AG04450 (cell line): ENCODE data around the gene C3orf20. TPM values are rescaled to one million over a fixed set of nuclear protein-coding genes. Genes with fewer than 3 reads are reported as not detected.

ENCODE experiments used
- CTCF ChIA-PET: fragments of 300-600, 350-600 bp; formaldehyde crosslinking; extraction: SDS; loops from one replicate; lab custom pipeline; 2022; ENCODE audit warnings: antibody characterized with exemption, inconsistent platforms; lab: Charles Lee
- POLR2A ChIA-PET: fragments of 350-600 bp; formaldehyde crosslinking; extraction: SDS; loops from one replicate; lab custom pipeline; 2021; ENCODE audit warnings: antibody characterized with exemption, inconsistent platforms; lab: Yijun Ruan, JAX
- DNase-seq: peaks from one replicate; pipeline ENCODE4 v3.0.0-alpha.2; 2011; ENCODE audit warnings: low read depth, low spot score
- H3K27ac ChIP-seq: one replicate; pipeline ENCODE4 v1.5.1; 2012; ENCODE audit warnings: low read depth, low read length, control low read depth
- H3K27me3 ChIP-seq: one replicate; pipeline ENCODE4 v1.6.0; 2012; ENCODE audit warnings: low read length; ENCODE audit not compliant: control insufficient read depth, insufficient read depth
- H3K4me3 ChIP-seq: 2 replicates; pipeline ENCODE4 v1.5.1; 2011; ENCODE audit warnings: mild to moderate bottlenecking, low read depth, low read length, control low read depth
- H3K9me3 ChIP-seq: 2 replicates; pipeline ENCODE4 v1.5.1; 2012; ENCODE audit warnings: low read length; ENCODE audit not compliant: control insufficient read depth, insufficient read depth
- CTCF ChIP-seq: IDR thresholded peaks from 2 replicates; pipeline ENCODE4 v1.5.1; 2011; ENCODE audit warnings: low read depth, low read length, control low read depth, inconsistent platforms
- polyA plus RNA-seq: library from polyadenylated mRNA; depleted of rRNA; stranded (reverse); fragments of >200 nt; gene quantifications from 2 replicates; pipeline ENCODE4 v1.2.3, GENCODE V29; 2011

The C3orf20 gene
- polyA plus RNA-seq, 1 experiment: not detected

GRCh38 chr3:14793858-14794234 is 118.9 kb downstream of the C3orf20 start:
- ChIA-PET CTCF (no interaction called here), POLR2A (no interaction called here)
- TF ChIP-seq CTCF: no peak
- no peak for DNase-seq
- Histone ChIP-seq H3K4me3 (no peak overlapping the region), H3K27ac (no peak overlapping the region), H3K9me3 (no peaks in the 10 kb centered on the region; the same call in 1 of the 2 replicates), H3K27me3 (peaks cover 15% of the 10 kb centered on the region)

GRCh38 chr3:14794435-14794834 is 119.5 kb downstream of the C3orf20 start:
- Histone ChIP-seq H3K27ac (no peak overlapping the region), H3K4me3 (no peak overlapping the region), H3K9me3 (no peaks in the 10 kb centered on the region; the same call in 1 of the 2 replicates), H3K27me3 (peaks cover 15% of the 10 kb centered on the region)
- CTCF ChIA-PET: interaction anchor here (2.0 kb wide), 1 partner anchor 13 kb away, joined by 10 read pairs; no protein-coding TSS in a partner anchor
- POLR2A ChIA-PET: no interaction called here
- no peak for DNase-seq
- no peak for TF ChIP-seq CTCF

- Histone ChIP-seq H3K4me3 (no peak overlapping the region), H3K27ac (no peak overlapping the region), H3K27me3 (peaks cover 18% of the 10 kb centered on the region), H3K9me3 (no peaks in the 10 kb centered on the region; the same call in 1 of the 2 replicates)
- no peak for DNase-seq
- TF ChIP-seq CTCF: no peak
- CTCF ChIA-PET: interaction anchor here (2.0 kb wide), 1 partner anchor 14 kb away, joined by 10 read pairs; no protein-coding TSS in a partner anchor
- POLR2A ChIA-PET: no interaction called here
Measured at GRCh38 chr3:14795996-14796395, 121.1 kb downstream of the C3orf20 start.

GRCh38 chr3:14796403-14797077 is 121.6 kb downstream of the C3orf20 start:
- Histone ChIP-seq H3K27me3 (peaks cover 18% of the 10 kb centered on the region), H3K27ac (no peak overlapping the region), H3K9me3 (no peaks in the 10 kb centered on the region; the same call in 1 of the 2 replicates), H3K4me3 (no peak overlapping the region)
- TF ChIP-seq CTCF: no peak
- CTCF ChIA-PET: interaction anchor here (2.0 kb wide), 1 partner anchor 15 kb away, joined by 10 read pairs; no protein-coding TSS in a partner anchor
- POLR2A ChIA-PET: no interaction called here
- DNase-seq: no peak

GRCh38 chr3:14797731-14798130 is 122.8 kb downstream of the C3orf20 start:
- DNase-seq: no peak
- POLR2A ChIA-PET: no interaction called here
- CTCF ChIA-PET: interaction anchor here (0.9 to 1.2 kb wide), 2 partner anchors 124 to 289 kb away, joined by 3 read pairs; no protein-coding TSS in a partner anchor
- Histone ChIP-seq H3K27ac (no peak overlapping the region), H3K4me3 (no peak overlapping the region), H3K27me3 (peaks cover 20% of the 10 kb centered on the region), H3K9me3 (no peaks in the 10 kb centered on the region; the same call in 1 of the 2 replicates)
- TF ChIP-seq CTCF: no peak
